ENCODE results near the gene BRME1.

- peak in 2 of 6 experiments; percentile 10 to 31 for TF ChIP-seq CTCF (IDR thresholded peaks at IDR 0.05)
- TF ChIP-seq POLR2A (IDR thresholded peaks at IDR 0.05): peak; percentile 29 to 96 (median 79)
- TF ChIP-seq EP300 (IDR thresholded peaks at IDR 0.05): peak in 1 of 4 donors; percentile 53
These were observed 63.4 kb downstream of the BRME1 start for GRCh38 chr19:13842291-13843103.

Data from upper lobe of left lung (tissue), 4 donors.